Measurements from ENCODE around the gene NME3.

The NME3 gene

GRCh38 chr16:1779741-1780676, 8.7 kb upstream of the NME3 start:
- DNase-seq, result no peak

- no peak for DNase-seq
Observed at GRCh38 chr16:1779234-1779701, 7.9 kb upstream of the NME3 start.

GRCh38 chr16:1778200-1779179, 7.1 kb upstream of the NME3 start:
- no peak for DNase-seq

- no peak for DNase-seq
Observed at GRCh38 chr16:1777375-1778199, 6.2 kb upstream of the NME3 start.

GRCh38 chr16:1776991-1777374, 5.6 kb upstream of the NME3 start:
- DNase-seq, result no peak

GRCh38 chr16:1776672-1776955, 5.3 kb upstream of the NME3 start:
- DNase-seq, result no peak

GRCh38 chr16:1775846-1776671, 4.7 kb upstream of the NME3 start:
- DNase-seq, result no peak

GRCh38 chr16:1775006-1775845, 3.9 kb upstream of the NME3 start:
- no peak for DNase-seq

GRCh38 chr16:1774448-1774780, 3.1 kb upstream of the NME3 start:
- DNase-seq, result no peak

- no peak for DNase-seq
Observed at GRCh38 chr16:1773703-1774447, 2.5 kb upstream of the NME3 start.

- DNase-seq, result peak; percentile 74
Observed at GRCh38 chr16:1772908-1773702, 1.8 kb upstream of the NME3 start, which contains the start of gene MRPS34. MRPS34 (minus strand) TSS chr16:1773134; CDS start chr16:1773119, 15 bp downstream.

- no peak for DNase-seq
Observed at GRCh38 chr16:1772362-1772907, 1.1 kb upstream of the NME3 start, which contains the start of gene EME2. EME2 (plus strand) TSS chr16:1772810; CDS start chr16:1773228, 418 bp downstream.

GRCh38 chr16:1771864-1772361, 570 bp upstream of the NME3 start:
- no peak for DNase-seq

GRCh38 chr16:1770328-1771187, 785 bp downstream of the NME3 start:
- DNase-seq, result no peak

GRCh38 chr16:1769402-1770300, 1.7 kb downstream of the NME3 start:
- no peak for DNase-seq

GRCh38 chr16:1768767-1769401, 2.5 kb downstream of the NME3 start:
- DNase-seq, result no peak
